ENCODE data around the gene UBXN1. TPM values are rescaled to one million over a fixed set of nuclear protein-coding genes. Genes with fewer than 3 reads are reported as not detected.
A peak's percentile ranks its signal among the peaks of the same experiment; 100 is the strongest.
"Not testable (repeated sequence)": the region's sequence is repeated elsewhere in the genome, so short reads cannot be mapped to it uniquely, and the experiment has no call there.

UBXN1 gene
- polyA plus RNA-seq, 1 donor (not counting 4 experiments of a cell fraction or from before 2014, with no cell fraction given) = 58.5 TPM

- TF ChIP-seq EZH2 (IDR thresholded peaks at IDR 0.05; ENCODE audit: low read length) (no peak), CTCF (optimal IDR thresholded peaks at IDR 0.05 in 1 of 3, IDR thresholded peaks at IDR 0.05 in 1 of 3, conservative IDR thresholded peaks at IDR 0.05 in 1 of 3; ENCODE audit: extremely low read depth in 1 of 3, insufficient read depth in 2 of 3, low read length in 3 of 3) (no peak)
- H3K4me3 ChIP-seq (ENCODE audit: control insufficient read depth in 2 of 3, extremely low read depth in 1 of 3, insufficient read depth in 2 of 3, low read depth in 1 of 3, low read length in 3 of 3) = peak overlapping the region; percentile 59 to 95 (median 72)
- peak overlapping the region; percentile 92 for H2AFZ ChIP-seq (ENCODE audit: control insufficient read depth, low read length)
- DNase-seq (ENCODE audit: low read depth, low spot score) (peak; percentile 73), FAIRE-seq (no peak)
- peak overlapping the region; percentile 86 for H3K9ac ChIP-seq (ENCODE audit: control insufficient read depth, extremely low read depth, insufficient read depth, low read length)
- dilution Hi-C loops (cut with MboI; ENCODE audit: extremely low pct_ligation_motif_present, low sequenced_read_pairs) = no loop called here
- no peaks in the 10 kb centered on the region for H3K79me2 ChIP-seq (ENCODE audit: control insufficient read depth, insufficient read depth, low read length)
- peaks cover 36% of the 10 kb centered on the region for H3K4me1 ChIP-seq (ENCODE audit: control insufficient read depth, extremely low read depth, insufficient read depth, low read length)
- H3K4me2 ChIP-seq (ENCODE audit: control insufficient read depth, extremely low read depth, insufficient read depth, low read depth, low read length) = peak overlapping the region; percentile 99
- no peaks in the 10 kb centered on the region for H3K9me3 ChIP-seq (ENCODE audit: control insufficient read depth, low read depth, low read length)
- H3K27me3 ChIP-seq (ENCODE audit: control insufficient read depth, extremely low read depth, insufficient read depth, low read length) = no peaks in the 10 kb centered on the region
- H3K9me1 ChIP-seq (ENCODE audit: control insufficient read depth, extremely low read depth, insufficient read depth, low read length) = no peaks in the 10 kb centered on the region
- no peaks in the 10 kb centered on the region for H4K20me1 ChIP-seq (ENCODE audit: control insufficient read depth, extremely low read depth, insufficient read depth, low read length)
- H3K27ac ChIP-seq (ENCODE audit: control insufficient read depth, insufficient read depth, low read length) = peak overlapping the region; percentile 87
- H3K36me3 ChIP-seq (ENCODE audit: control insufficient read depth in 2 of 2, extremely low read depth in 1 of 2, insufficient read depth in 2 of 2, low read length in 2 of 2) = peaks cover 2 to 11% of the 10 kb centered on the region in 2 experiments
Observed at GRCh38 chr11:62705880-62706849, 27.3 kb upstream of the UBXN1 start.

GRCh38 chr11:62705413-62705812 lies 26.5 kb upstream of the UBXN1 start:
- DNase-seq (ENCODE audit: low read depth, low spot score) = no peak

GRCh38 chr11:62703921-62704320 lies 25.0 kb upstream of the UBXN1 start:
- H3K27ac ChIP-seq (ENCODE audit: control insufficient read depth, insufficient read depth, low read length); H3K79me2 ChIP-seq (ENCODE audit: control insufficient read depth, insufficient read depth, low read length); H2AFZ ChIP-seq (ENCODE audit: control insufficient read depth, low read length); H3K9me3 ChIP-seq (ENCODE audit: control insufficient read depth, low read depth, low read length); FAIRE-seq; H3K9me1 ChIP-seq (ENCODE audit: control insufficient read depth, extremely low read depth, insufficient read depth, low read length); dilution Hi-C loops (cut with MboI; ENCODE audit: extremely low pct_ligation_motif_present, low sequenced_read_pairs); DNase-seq (ENCODE audit: low read depth, low spot score); H4K20me1 ChIP-seq (ENCODE audit: control insufficient read depth, extremely low read depth, insufficient read depth, low read length); H3K27me3 ChIP-seq (ENCODE audit: control insufficient read depth, extremely low read depth, insufficient read depth, low read length); H3K4me2 ChIP-seq (ENCODE audit: control insufficient read depth, extremely low read depth, insufficient read depth, low read depth, low read length); H3K9ac ChIP-seq (ENCODE audit: control insufficient read depth, extremely low read depth, insufficient read depth, low read length); H3K4me3 ChIP-seq (ENCODE audit: control insufficient read depth in 2 of 3, extremely low read depth in 1 of 3, insufficient read depth in 2 of 3, low read depth in 1 of 3, low read length in 3 of 3); H3K36me3 ChIP-seq (ENCODE audit: control insufficient read depth in 2 of 2, extremely low read depth in 1 of 2, insufficient read depth in 2 of 2, low read length in 2 of 2): not testable (repeated sequence)
- peaks cover 25% of the 10 kb centered on the region for H3K4me1 ChIP-seq (ENCODE audit: control insufficient read depth, extremely low read depth, insufficient read depth, low read length)

More at GRCh38 chr11:62705413-62705812, 26.5 kb upstream of the UBXN1 start:
- Histone ChIP-seq H3K9me1 (ENCODE audit: control insufficient read depth, extremely low read depth, insufficient read depth, low read length) (no peaks in the 10 kb centered on the region), H3K4me1 (ENCODE audit: control insufficient read depth, extremely low read depth, insufficient read depth, low read length) (peaks cover 36% of the 10 kb centered on the region), H3K36me3 (ENCODE audit: control insufficient read depth in 2 of 2, extremely low read depth in 1 of 2, insufficient read depth in 2 of 2, low read length in 2 of 2) (peaks cover 2 to 8% of the 10 kb centered on the region in 2 experiments), H3K4me2 (ENCODE audit: control insufficient read depth, extremely low read depth, insufficient read depth, low read depth, low read length) (peak overlapping the region; percentile 99), H3K79me2 (ENCODE audit: control insufficient read depth, insufficient read depth, low read length) (no peaks in the 10 kb centered on the region), H2AFZ (ENCODE audit: control insufficient read depth, low read length) (peak overlapping the region; percentile 92), H3K4me3 (ENCODE audit: control insufficient read depth in 2 of 3, extremely low read depth in 1 of 3, insufficient read depth in 2 of 3, low read depth in 1 of 3, low read length in 3 of 3) (peak overlapping the region; percentile 59 to 95 (median 72)), H3K27ac (ENCODE audit: control insufficient read depth, insufficient read depth, low read length) (peak overlapping the region; percentile 87), H3K9ac (ENCODE audit: control insufficient read depth, extremely low read depth, insufficient read depth, low read length) (peak overlapping the region; percentile 86), H3K27me3 (ENCODE audit: control insufficient read depth, extremely low read depth, insufficient read depth, low read length) (no peaks in the 10 kb centered on the region), H4K20me1 (ENCODE audit: control insufficient read depth, extremely low read depth, insufficient read depth, low read length) (no peaks in the 10 kb centered on the region), H3K9me3 (ENCODE audit: control insufficient read depth, low read depth, low read length) (no peaks in the 10 kb centered on the region)
- TF ChIP-seq EZH2 (IDR thresholded peaks at IDR 0.05; ENCODE audit: low read length) (no peak), CTCF (optimal IDR thresholded peaks at IDR 0.05 in 1 of 3, IDR thresholded peaks at IDR 0.05 in 1 of 3, conservative IDR thresholded peaks at IDR 0.05 in 1 of 3; ENCODE audit: extremely low read depth in 1 of 3, insufficient read depth in 2 of 3, low read length in 3 of 3) (peak in 2 of 3 experiments; percentile 13 to 26)
- no peak for FAIRE-seq
- dilution Hi-C loops (cut with MboI; ENCODE audit: extremely low pct_ligation_motif_present, low sequenced_read_pairs) = no loop called here

All from keratinocyte (primary cell).